ENCODE data around the gene TECRL.

TECRL gene

GRCh38 chr4:64340218-64341110 is 68.8 kb downstream of the TECRL start:
- DNase-seq (ENCODE audit: low read depth, low spot score) = no peak
- H3K4me3 ChIP-seq (ENCODE audit: low read length) = no peak overlapping the region

GRCh38 chr4:64334964-64335363 is 74.3 kb downstream of the TECRL start:
- DNase-seq (ENCODE audit: low read depth, low spot score) = no peak
- H3K4me3 ChIP-seq (ENCODE audit: low read length) = no peak overlapping the region

GRCh38 chr4:64330143-64330542 is 79.1 kb downstream of the TECRL start:
- DNase-seq (ENCODE audit: low read depth, low spot score) = no peak
- H3K4me3 ChIP-seq (ENCODE audit: low read length) = no peak overlapping the region

- H3K4me3 ChIP-seq (ENCODE audit: low read length) = no peak overlapping the region
- DNase-seq (ENCODE audit: low read depth, low spot score) = no peak
These were observed 82.0 kb downstream of the TECRL start for GRCh38 chr4:64327237-64327636.

GRCh38 chr4:64326507-64326906 is 82.7 kb downstream of the TECRL start:
- no peak for DNase-seq (ENCODE audit: low read depth, low spot score)
- H3K4me3 ChIP-seq (ENCODE audit: low read length) = no peak overlapping the region

- no peak for DNase-seq (ENCODE audit: low read depth, low spot score)
- no peak overlapping the region for H3K4me3 ChIP-seq (ENCODE audit: low read length)
These were observed 103.0 kb downstream of the TECRL start for GRCh38 chr4:64306255-64306565.

GRCh38 chr4:64305565-64306254 is 103.5 kb downstream of the TECRL start:
- no peak overlapping the region for H3K4me3 ChIP-seq (ENCODE audit: low read length)

GRCh38 chr4:64272432-64272831 is 136.8 kb downstream of the TECRL start:
- no peak for DNase-seq (ENCODE audit: low read depth, low spot score)
- H3K4me3 ChIP-seq (ENCODE audit: low read length) = no peak overlapping the region

More at GRCh38 chr4:64305565-64306254, 103.5 kb downstream of the TECRL start:
- DNase-seq (ENCODE audit: low read depth, low spot score) = no peak

- DNase-seq (ENCODE audit: low read depth, low spot score) = no peak
- H3K4me3 ChIP-seq (ENCODE audit: low read length) = no peak overlapping the region
These were observed 137.6 kb downstream of the TECRL start for GRCh38 chr4:64271601-64272081.

- DNase-seq (ENCODE audit: low read depth, low spot score) = no peak
- H3K4me3 ChIP-seq (ENCODE audit: low read length) = no peak overlapping the region
These were observed 142.6 kb downstream of the TECRL start for GRCh38 chr4:64266669-64267068.

GRCh38 chr4:64266263-64266662 is 143.0 kb downstream of the TECRL start:
- no peak for DNase-seq (ENCODE audit: low read depth, low spot score)
- no peak overlapping the region for H3K4me3 ChIP-seq (ENCODE audit: low read length)

- H3K4me3 ChIP-seq (ENCODE audit: low read length) = no peak overlapping the region
- DNase-seq (ENCODE audit: low read depth, low spot score) = no peak
These were observed 157.5 kb downstream of the TECRL start for GRCh38 chr4:64251781-64252180.

- DNase-seq (ENCODE audit: low read depth, low spot score) = no peak
- no peak overlapping the region for H3K4me3 ChIP-seq (ENCODE audit: low read length)
These were observed 158.8 kb downstream of the TECRL start for GRCh38 chr4:64250488-64250887.

- DNase-seq (ENCODE audit: low read depth, low spot score) = no peak
- H3K4me3 ChIP-seq (ENCODE audit: low read length) = no peak overlapping the region
These were observed 159.2 kb downstream of the TECRL start for GRCh38 chr4:64250061-64250460.

GRCh38 chr4:64248186-64248585 is 161.1 kb downstream of the TECRL start:
- no peak overlapping the region for H3K4me3 ChIP-seq (ENCODE audit: low read length)
- no peak for DNase-seq (ENCODE audit: low read depth, low spot score)

GRCh38 chr4:64230709-64231310 is 178.4 kb downstream of the TECRL start:
- peak; percentile 19 for DNase-seq (ENCODE audit: low read depth, low spot score)
- H3K4me3 ChIP-seq (ENCODE audit: low read length) = no peak overlapping the region

All from Jurkat, Clone E6-1 (cell line).